H1 (cell line): ENCODE results near the gene NMT2. TPM values are rescaled to one million over a fixed set of nuclear protein-coding genes. Genes with fewer than 3 reads are reported as not detected.

Source experiments
- CEBPB ChIP-seq: IDR thresholded peaks from 2 replicates; pipeline ENCODE4 v1.6.1; 2012; ENCODE audit warnings: low read depth, low read length
- EGR1 ChIP-seq: IDR thresholded peaks from 2 replicates; pipeline ENCODE4 v1.6.1; 2011; ENCODE audit warnings: low read depth, low read length, borderline replicate concordance
- GTF2F1 ChIP-seq: IDR thresholded peaks from 2 replicates; pipeline ENCODE4 v1.6.1; 2012; ENCODE audit warnings: low read depth, low read length, improper control_type of control experiment, borderline replicate concordance
- MAFK ChIP-seq: IDR thresholded peaks from 2 replicates; pipeline ENCODE4 v1.6.1; 2012; ENCODE audit warnings: low read depth, mild to moderate bottlenecking, improper control_type of control experiment, low read length
- NRF1 ChIP-seq: IDR thresholded peaks from 2 replicates; pipeline ENCODE4 v1.6.1; 2011; ENCODE audit warnings: mild to moderate bottlenecking, low read depth, low read length, improper control_type of control experiment
- SUZ12 ChIP-seq: fragments of 200-600 bp; sonication (generic); IDR thresholded peaks from 2 replicates; pipeline ENCODE4 v1.6.1; 2012; ENCODE audit warnings: mild to moderate bottlenecking, inconsistent platforms, low read length, moderate library complexity, mixed read lengths
- TEAD4 ChIP-seq: IDR thresholded peaks from 2 replicates; pipeline ENCODE4 v1.6.1; 2012; ENCODE audit warnings: low read depth, low read length, inconsistent platforms, mixed read lengths
- polyA plus RNA-seq, 7 experiments: library from polyadenylated mRNA; depleted of rRNA in 3 of 7; stranded (reverse) in 5 of 7; unstranded in 2 of 7; fragments of >200 nt in 5 of 7; fragments of 200-250 nt in 2 of 7; gene quantifications; 1 replicate in 5 of 7; 2 replicates in 1 of 7; 4 replicates in 1 of 7; pipeline versions ENCODE4 v1.2.1 to v1.2.3, GENCODE V29; 2011 to 2013; ENCODE audit warnings: missing spikeins in 2 of 7, mixed read lengths in 2 of 7
- total RNA-seq: library from RNA; stranded (reverse); fragmentation: NEBNext Ultra II Directional; extraction: Animal tissue kit (Norgen Biotek cat#: 25700); gene quantifications from 2 replicates; pipeline ENCODE4 v1.2.1, GENCODE V29; 2021
- TF ChIP-seq, protein P1 (sequence below): IDR thresholded peaks from 2 replicates; pipeline ENCODE4 v1.6.1; 2012; ENCODE audit warnings: inconsistent platforms
- TF ChIP-seq, protein P2 (sequence below): IDR thresholded peaks from 2 replicates; pipeline ENCODE4 v1.6.1; 2012; ENCODE audit warnings: low read length, inconsistent platforms

Gene NMT2
- total and polyA plus RNA-seq, 2 of the 8 experiments (the other 6 are each of a cell fraction or from before 2014, with no cell fraction given): 4.4 to 15.4 TPM

- TF ChIP-seq CEBPB: no peak
- TF ChIP-seq TEAD4: no peak
- TF ChIP-seq, protein P1, sequence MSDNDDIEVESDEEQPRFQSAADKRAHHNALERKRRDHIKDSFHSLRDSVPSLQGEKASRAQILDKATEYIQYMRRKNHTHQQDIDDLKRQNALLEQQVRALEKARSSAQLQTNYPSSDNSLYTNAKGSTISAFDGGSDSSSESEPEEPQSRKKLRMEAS: no peak
- no peak for TF ChIP-seq MAFK
- no peak for TF ChIP-seq EGR1
- TF ChIP-seq, protein P2, sequence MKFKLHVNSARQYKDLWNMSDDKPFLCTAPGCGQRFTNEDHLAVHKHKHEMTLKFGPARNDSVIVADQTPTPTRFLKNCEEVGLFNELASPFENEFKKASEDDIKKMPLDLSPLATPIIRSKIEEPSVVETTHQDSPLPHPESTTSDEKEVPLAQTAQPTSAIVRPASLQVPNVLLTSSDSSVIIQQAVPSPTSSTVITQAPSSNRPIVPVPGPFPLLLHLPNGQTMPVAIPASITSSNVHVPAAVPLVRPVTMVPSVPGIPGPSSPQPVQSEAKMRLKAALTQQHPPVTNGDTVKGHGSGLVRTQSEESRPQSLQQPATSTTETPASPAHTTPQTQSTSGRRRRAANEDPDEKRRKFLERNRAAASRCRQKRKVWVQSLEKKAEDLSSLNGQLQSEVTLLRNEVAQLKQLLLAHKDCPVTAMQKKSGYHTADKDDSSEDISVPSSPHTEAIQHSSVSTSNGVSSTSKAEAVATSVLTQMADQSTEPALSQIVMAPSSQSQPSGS: no peak
- no peak for TF ChIP-seq NRF1
- TF ChIP-seq SUZ12: no peak
- no peak for TF ChIP-seq GTF2F1
- TF ChIP-seq, all 59 proteins: peak for 0
These were observed 52.3 kb downstream of the NMT2 start (continued) for GRCh38 chr10:15116225-15116624.
